OCI-M2 (cell line): ENCODE results near the gene TNP2.
"Not testable (repeated sequence)": the region's sequence is repeated elsewhere in the genome, so short reads cannot be mapped to it uniquely, and the experiment has no call there.

Experiments
- DNase-seq: peaks from one replicate; lab custom pipeline; 2025; ENCODE audit not compliant: unreplicated experiment; lab: John Stamatoyannopoulos, UW

The TNP2 gene

GRCh38 chr16:11301645-11302501 lies 32.7 kb upstream of the TNP2 start:
- DNase-seq: no peak

GRCh38 chr16:11300560-11300892 lies 31.4 kb upstream of the TNP2 start:
- DNase-seq: no peak

- DNase-seq: no peak
Observed at GRCh38 chr16:11299865-11300559, 30.9 kb upstream of the TNP2 start.

DNA sequence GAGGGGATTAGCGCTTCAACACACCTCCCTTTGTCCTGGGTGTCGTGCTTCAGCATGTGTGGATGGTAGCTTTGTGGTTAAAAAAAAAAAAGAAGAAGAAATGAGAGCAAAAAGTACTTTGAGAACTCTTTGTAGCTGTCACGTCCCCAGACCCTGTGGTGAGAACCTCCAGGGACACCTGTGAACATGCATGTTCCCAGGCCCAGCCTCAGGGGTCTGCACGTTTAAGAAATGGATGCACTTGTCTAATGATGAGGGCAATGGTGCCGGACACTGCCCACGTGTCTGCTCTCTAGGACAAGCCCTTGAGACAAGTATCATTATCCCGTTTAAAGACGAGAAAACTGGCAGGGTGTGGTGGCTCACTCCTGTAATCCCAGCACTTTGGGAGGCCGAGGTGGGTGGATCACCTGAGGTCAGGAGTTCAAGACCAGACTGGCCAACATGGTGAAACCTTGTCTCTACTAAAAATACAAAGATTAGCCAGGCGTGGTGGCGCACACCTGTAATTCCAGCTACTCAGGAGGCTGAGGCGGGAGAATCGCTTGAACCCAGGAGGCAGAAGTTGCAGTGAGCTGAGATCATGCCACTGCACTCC lies 29.9 kb upstream of the TNP2 start:
- not testable (repeated sequence) for DNase-seq

- DNase-seq: no peak
Observed at GRCh38 chr16:11298143-11298900, 29.2 kb upstream of the TNP2 start.

DNA sequence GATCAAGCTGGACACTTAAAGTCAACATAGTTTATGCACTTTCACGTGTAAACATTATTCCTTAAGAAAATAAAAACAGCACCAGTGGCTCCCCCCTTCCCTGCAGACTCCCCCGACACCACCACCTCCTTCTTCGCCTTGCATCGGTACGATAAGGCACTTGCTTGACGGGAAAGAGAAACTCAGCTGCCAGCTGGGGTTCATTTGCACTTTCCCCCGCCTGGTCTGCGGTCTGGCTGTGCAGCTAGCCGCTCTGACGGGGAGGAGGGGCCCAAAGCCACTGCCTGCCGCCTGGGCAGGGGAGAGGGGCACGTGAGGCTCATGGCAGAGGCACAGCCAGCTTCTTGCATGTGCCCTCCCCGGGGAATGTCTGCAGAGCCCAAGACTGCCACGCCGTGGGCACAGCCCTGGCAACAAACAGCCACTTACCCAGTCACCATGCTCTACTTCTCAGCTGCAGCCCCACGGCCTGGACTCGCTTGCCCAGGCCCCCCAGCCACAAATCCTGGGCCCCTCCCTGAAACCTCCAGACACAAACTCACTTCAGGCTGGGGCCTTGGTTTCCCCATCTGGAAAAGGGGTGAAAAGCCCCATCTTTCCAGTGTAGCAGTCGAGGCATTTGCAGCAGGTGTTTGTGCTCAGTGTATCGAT lies 28.5 kb upstream of the TNP2 start:
- DNase-seq: no peak

DNA sequence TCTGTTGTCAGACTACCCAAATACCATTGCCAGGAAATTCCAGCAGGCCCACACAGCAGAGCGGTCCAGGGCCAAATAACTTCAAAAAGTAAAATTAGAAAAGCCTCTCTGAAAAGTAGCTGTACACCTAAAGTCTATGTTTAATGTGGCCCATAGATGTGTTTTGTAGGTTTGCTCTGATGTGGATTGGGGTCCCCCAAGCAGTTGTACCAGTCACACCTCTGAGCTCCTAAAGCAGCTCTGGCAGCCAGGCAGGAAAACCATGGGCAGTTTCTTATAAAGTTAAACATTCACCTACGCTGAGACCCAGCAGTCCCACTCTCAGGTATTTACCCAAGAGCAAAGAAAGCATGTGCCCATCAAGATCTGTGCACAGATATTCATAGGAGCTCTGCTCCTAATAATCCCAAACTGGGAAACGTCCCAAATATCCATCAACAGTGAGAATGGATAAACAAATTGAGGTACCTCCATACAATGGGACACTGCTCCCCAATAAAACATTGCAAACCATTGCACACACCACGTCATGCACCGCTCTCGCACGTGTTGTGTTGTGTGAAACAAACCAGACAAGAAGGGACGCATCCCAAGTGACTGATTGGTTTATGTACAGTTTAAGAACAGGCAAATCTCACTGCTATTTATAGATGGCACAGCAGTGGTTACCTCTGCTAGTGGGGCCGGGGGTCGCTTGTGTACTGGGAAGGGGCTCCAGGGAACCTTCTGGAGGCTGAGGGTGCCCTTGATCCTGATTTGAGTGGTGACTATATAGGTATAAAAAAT lies 27.8 kb upstream of the TNP2 start:
- no peak for DNase-seq

DNA sequence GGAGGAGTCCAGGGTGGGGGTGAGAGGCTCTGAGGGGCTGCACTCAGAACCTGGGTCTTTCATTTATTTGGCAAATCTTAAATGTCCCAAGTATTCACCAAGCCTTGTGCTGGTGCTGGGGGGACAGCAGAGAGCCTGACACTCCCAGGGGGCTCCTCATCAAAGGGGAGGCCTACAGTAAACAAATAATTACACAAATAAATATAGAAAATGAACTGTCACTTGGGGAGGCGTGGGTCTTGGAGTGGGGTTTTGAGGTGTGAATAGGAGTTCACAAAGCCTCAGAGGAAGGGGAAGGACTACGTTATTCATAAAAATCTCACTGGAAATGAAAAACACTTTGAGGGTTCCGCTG lies 27.2 kb upstream of the TNP2 start:
- no peak for DNase-seq

DNA sequence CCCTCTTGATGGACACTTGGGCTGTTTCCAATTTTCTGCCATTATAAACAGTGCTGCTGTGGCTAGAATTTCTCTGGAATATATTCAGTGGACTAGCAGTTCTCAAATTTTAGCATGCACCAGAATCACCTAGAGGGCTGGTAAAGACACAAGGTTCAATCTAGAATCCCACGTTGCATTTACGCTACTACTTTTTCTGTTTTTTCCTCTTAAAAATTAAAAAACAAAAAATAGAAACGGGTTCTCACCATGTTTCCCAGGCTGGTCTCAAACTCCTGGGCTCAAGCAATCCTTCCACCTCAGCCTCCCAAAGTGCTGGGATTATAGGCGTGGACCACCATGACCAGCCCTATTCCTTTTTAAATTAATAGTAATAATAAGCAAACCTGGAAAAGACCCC lies 26.5 kb upstream of the TNP2 start:
- no peak for DNase-seq

DNA sequence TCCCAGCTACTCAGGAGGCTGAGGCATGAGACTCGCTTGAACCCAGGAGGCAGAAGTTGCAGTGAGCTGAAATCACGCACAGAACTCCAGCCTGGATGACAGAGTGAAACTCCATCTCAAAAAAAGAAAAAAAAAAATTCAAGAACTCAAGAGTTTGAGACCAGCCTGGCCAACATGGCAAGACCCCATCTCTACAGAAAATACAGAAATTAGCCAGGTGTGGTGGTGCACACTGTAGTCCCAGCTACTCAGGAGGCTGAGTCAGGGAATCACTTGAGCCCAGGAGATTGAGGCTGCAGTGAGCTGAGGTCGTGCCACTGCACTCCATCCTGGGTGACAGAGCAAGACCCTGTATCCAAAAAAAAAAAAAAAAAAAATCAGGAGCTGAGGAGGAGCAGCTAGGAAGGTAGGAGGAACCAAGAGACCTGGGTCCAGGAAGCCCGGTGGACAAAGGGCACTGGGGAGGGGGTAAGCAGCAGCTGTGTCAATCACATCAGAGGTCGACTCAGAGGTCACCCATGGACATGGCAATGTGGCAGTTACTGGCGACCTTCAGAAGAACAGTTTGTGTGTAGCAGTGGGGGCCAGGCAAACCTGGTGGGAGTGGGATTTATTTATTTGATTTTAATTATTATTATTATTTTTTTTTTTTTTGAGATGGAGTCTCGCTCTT lies 23.1 kb upstream of the TNP2 start:
- DNase-seq: no peak

- DNase-seq: no peak
Observed at GRCh38 chr16:11291091-11291703, 22.1 kb upstream of the TNP2 start.

GRCh38 chr16:11290102-11290893 lies 21.2 kb upstream of the TNP2 start:
- no peak for DNase-seq

GRCh38 chr16:11289696-11290095 lies 20.6 kb upstream of the TNP2 start:
- DNase-seq: not testable (repeated sequence)

- no peak for DNase-seq
Observed at GRCh38 chr16:11289202-11289601, 20.1 kb upstream of the TNP2 start.

- DNase-seq: no peak
Observed at GRCh38 chr16:11285842-11286241, 16.7 kb upstream of the TNP2 start.

DNA sequence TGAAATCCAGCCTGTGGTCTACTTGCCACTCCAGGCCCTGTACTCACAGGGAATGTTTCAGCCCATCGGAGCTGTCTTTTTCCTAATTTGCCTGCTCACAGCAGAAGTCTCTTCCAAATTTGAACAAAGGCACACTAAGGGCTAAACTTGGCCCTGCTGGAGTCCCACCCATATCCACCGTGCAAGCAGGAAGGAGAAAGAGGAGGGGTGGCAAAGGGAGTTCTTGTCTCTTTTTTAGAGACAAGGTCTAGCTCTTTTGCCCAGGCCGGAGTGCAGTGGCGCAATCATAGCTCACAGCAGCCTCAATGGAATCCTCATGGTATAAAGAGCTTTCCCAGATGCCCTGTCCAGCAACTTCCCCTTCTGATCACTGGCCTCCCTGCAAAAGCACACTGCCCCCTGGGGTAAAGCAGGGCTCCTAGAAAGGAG lies 14.7 kb upstream of the TNP2 start:
- no peak for DNase-seq

DNA sequence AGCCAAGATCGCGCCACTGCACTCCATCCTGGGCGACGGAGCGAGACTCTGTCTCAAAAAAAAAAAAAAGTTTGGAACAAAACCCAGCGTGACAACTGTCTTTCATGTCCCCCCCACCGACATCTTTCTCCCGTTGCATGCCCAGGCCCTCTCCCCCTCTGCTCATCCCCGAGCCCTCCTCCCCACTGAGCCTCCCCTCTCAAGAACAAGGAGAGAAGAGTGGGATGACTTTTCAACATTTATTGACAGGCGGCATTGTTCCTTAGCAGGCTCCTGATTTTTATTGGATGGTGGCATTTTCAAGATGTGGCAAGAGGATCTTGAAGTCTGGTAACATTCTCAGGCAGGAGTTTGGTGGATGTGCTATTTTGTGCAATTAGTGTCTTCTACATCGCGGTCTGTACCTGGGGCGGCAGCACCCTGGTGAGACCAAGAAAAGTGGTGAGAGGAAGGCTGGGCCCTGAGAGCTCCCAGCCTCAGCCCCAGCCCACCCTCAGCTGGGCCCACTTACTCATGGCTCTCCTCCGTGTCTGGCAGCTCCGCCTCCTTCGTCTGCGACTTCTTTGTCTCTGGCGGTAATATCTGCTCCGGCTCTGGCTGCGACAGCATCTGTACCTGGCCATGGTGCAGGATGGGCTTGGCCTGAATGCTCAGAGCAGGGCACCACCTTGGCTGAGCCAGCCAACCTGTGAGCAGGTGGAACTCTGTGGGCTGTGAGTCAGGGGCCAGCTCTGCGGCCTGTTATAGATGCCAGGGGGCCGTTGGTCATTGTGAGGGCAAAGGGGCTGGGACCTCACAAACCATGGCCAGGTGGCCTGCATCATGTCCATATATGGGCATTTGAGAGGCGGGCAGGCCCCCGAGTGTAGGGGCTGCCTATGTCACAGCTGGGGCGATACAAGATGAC lies 11.7 kb upstream of the TNP2 start, which contains the start of gene PRM1:
PRM1 (minus strand) TSS at position 715 of the 907 bp plus-strand sequence; CDS start at position 623, 92 bp downstream.
- no peak for DNase-seq
